Heart left ventricle (tissue), 16 donors: Measurements from ENCODE around the gene NTN4. TPM values are rescaled to one million over a fixed set of nuclear protein-coding genes. Genes with fewer than 3 reads are reported as not detected.
A peak's percentile ranks its signal among the peaks of the same experiment; 100 is the strongest.

ENCODE experiments used
- ATAC-seq, 4 donors: fragments of 200-7000 bp; cut with Tn5 transposase; one replicate each; pipeline ENCODE4 v1.9.1; 2020 to 2022; ENCODE audit warnings: moderate library complexity in 4 of 4, mild to moderate bottlenecking in 3 of 4, moderate number of reproducible peaks in 1 of 4
- DNase-seq, 5 donors: peaks; one replicate each; pipeline ENCODE4 v3.0.0-alpha.2; 2020
- H3K27ac ChIP-seq, 12 donors: fragments of 200-600 bp; sonication (generic) in 4 of 12; one replicate each; pipeline versions ENCODE4 v1.5.0 to v1.8.0; 2016 to 2022; ENCODE audit warnings: mild to moderate bottlenecking in 2 of 12
- H3K27me3 ChIP-seq, 9 donors: fragments of 200-600 bp; sonication (generic) in 2 of 9; one replicate each; pipeline versions ENCODE4 v1.5.1 to v1.8.0; 2016 to 2022; ENCODE audit warnings: mild to moderate bottlenecking in 3 of 9
- H3K36me3 ChIP-seq, 9 donors: fragments of 200-600 bp; sonication (generic) in 2 of 9; one replicate each; pipeline versions ENCODE4 v1.5.0 to v1.8.0; 2018 to 2022; ENCODE audit warnings: mild to moderate bottlenecking in 2 of 9
- H3K4me1 ChIP-seq, 12 donors: fragments of 200-600 bp; sonication (generic) in 4 of 12; one replicate each; pipeline versions ENCODE4 v1.5.0 to v1.8.0; 2016 to 2022; ENCODE audit warnings: mild to moderate bottlenecking in 3 of 12
- H3K4me3 ChIP-seq, 12 donors: fragments of 200-600 bp; sonication (generic) in 4 of 12; one replicate each; pipeline versions ENCODE4 v1.5.0 to v1.8.0; 2017 to 2022; ENCODE audit warnings: mild to moderate bottlenecking in 9 of 12, moderate library complexity in 4 of 12
- H3K9me3 ChIP-seq, 12 donors: fragments of 200-600 bp; sonication (generic) in 4 of 12; one replicate each; pipeline versions ENCODE4 v1.5.0 to v1.8.0; 2016 to 2022; ENCODE audit warnings: mild to moderate bottlenecking in 1 of 12
- POLR2A ChIP-seq, 2 donors: fragments of 450-650 bp; IDR thresholded peaks; one replicate each; pipeline ENCODE4 v1.6.1; 2017; ENCODE audit warnings: antibody characterized with exemption in 2 of 2, mild to moderate bottlenecking in 2 of 2, moderate library complexity in 2 of 2
- WGBS, 4 donors: extraction: QIAGEN DNeasy Blood & Tissue Kit in 2 of 4; methylation state at CpG; one replicate each; pipeline versions ENCODE4 v1.1.5 to v1.1.7; 2013 to 2018; 5-methylcytosine and 5-hydroxymethylcytosine counted together
- intact Hi-C, 10 donors: fragments of 100-400 bp; cut with DNase I; formaldehyde crosslinking; loops; one replicate each; pipeline versions ENCODE4 v1.11.1 to v1.14.2; 2022
- polyA plus RNA-seq, 2 donors: library from polyadenylated mRNA; stranded (reverse); fragments of 200-250 nt; gene quantifications; one replicate each; pipeline ENCODE4 v1.2.3, GENCODE V29; 2013
- total RNA-seq, 9 donors: library from RNA; depleted of rRNA in 2 of 9; stranded (reverse); fragments of >200 nt in 2 of 9; fragmentation: NEBNext Ultra II Directional in 3 of 9; extraction: Animal tissue kit (Norgen Biotek cat#: 25700) in 3 of 9; gene quantifications; one replicate each; pipeline versions ENCODE4 v1.1.0 to v1.2.4, GENCODE V29; 2016 to 2023
- TF ChIP-seq, protein P1 (sequence below), 12 donors: fragments of 200-600 bp; sonication (generic) in 4 of 12; IDR thresholded peaks; one replicate each; pipeline versions ENCODE4 v1.5.0 to v1.8.0; 2018 to 2022; ENCODE audit warnings: antibody characterized with exemption in 12 of 12, mild to moderate bottlenecking in 5 of 12
- donor health status: ischemic (EF 13 %, LVEDD 7.1; RV severe dilation, severe dysfunction).
- donor health status: healthy with polysubstance abuse.
- donor health status: DM: no; HTN: yes; CAD: no.
- donor health status: DM: no; HTN: no; CAD: no.
- donor health status: ischemic (EF 25% LVEDD 6.9; RV normal size, moderate dysfunction).
- donor health status: ischemic (EF 25% LVEDD 5.7; RV mildly dilated, moderate dysfunction).
- donor health status: healthy.
- donor health status: DM: yes; HTN: yes; CAD: no.
- donor health status: ischemic (EF 35%, LVEDD 5.7; RV mildly dilated, moderate dysfunction).
- donor health status: nonischemic (EF 11% LVEDD 7.7; RV severe dilation, severe dysfunction).
- donor health status: DM: yes; HTN: yes; CAD: no.
- donor health status: PGD.
- donor health status: ischemic (EF 29% LVEDD 5.4; RV normal size, mild dysfunction).
- donor health status: nonischemic (EF 23%, LVEDD 6.1; RV moderate dilation, normal function).

The NTN4 gene
- total and polyA plus RNA-seq, 11 donors, result 23.9 to 116 (median 68.0) TPM

DNA sequence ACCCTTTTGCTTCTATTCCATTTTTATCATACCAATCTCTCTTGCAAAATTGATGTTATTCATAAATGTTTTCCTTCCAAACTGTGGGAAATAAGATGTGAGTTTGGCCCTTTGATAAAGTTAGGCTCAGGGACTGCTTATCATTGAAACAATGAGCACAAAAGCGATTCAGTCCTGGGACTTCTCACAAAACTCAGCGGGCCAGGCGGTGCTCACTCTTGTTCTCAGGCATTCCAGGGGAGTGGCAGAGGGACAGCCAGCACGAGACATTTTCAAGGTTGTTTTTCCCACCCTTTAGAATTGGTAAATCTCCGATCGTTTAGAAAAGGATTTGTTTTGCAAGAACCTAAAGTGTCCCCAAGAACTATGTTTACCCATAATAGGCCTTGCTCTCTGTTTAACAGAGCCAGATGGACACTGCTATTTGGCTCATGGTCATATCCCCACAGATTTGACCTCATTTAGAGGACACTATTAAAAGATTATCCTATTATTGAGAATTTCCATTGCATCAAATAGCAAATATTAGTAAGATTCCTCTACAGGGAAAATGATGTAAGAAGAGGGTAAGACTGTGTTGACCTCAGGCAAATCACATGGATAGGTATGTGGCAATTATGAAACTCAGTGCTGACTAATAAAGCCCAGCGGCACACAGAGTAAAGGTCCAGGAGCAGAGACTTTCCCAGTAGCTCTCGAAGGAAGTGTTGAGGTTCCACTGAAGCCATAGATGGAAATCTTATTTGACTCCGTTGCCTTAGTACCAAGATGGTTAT lies 136.6 kb downstream of the NTN4 start:
- intact Hi-C loops, result no loop called here
- Histone ChIP-seq H3K27me3 (no peaks in the 10 kb centered on the region), H3K9me3 (no peaks in the 10 kb centered on the region), H3K36me3 (peaks cover 0 to 12% (median 0%) of the 10 kb centered on the region in 9 donors), H3K4me1 (peaks cover 0 to 27% (median 9%) of the 10 kb centered on the region in 12 donors), H3K27ac (peak overlapping the region in 11 of 12 donors; percentile 18 to 82 (median 71)), H3K4me3 (no peak overlapping the region)
- DNase-seq, result peak in 3 of 5 donors; percentile 29 to 39 (median 37)
- WGBS, 4 donors, result 38 to 49% (median 43%) methylated on average over 9 of the region's 9 CpGs
- TF ChIP-seq, protein P1, sequence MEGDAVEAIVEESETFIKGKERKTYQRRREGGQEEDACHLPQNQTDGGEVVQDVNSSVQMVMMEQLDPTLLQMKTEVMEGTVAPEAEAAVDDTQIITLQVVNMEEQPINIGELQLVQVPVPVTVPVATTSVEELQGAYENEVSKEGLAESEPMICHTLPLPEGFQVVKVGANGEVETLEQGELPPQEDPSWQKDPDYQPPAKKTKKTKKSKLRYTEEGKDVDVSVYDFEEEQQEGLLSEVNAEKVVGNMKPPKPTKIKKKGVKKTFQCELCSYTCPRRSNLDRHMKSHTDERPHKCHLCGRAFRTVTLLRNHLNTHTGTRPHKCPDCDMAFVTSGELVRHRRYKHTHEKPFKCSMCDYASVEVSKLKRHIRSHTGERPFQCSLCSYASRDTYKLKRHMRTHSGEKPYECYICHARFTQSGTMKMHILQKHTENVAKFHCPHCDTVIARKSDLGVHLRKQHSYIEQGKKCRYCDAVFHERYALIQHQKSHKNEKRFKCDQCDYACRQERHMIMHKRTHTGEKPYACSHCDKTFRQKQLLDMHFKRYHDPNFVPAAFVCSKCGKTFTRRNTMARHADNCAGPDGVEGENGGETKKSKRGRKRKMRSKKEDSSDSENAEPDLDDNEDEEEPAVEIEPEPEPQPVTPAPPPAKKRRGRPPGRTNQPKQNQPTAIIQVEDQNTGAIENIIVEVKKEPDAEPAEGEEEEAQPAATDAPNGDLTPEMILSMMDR (IDR thresholded peaks at IDR 0.05), result no peak
- TF ChIP-seq POLR2A (IDR thresholded peaks at IDR 0.05), result no peak
- peak; percentile 65 to 92 (median 90) for ATAC-seq

DNA sequence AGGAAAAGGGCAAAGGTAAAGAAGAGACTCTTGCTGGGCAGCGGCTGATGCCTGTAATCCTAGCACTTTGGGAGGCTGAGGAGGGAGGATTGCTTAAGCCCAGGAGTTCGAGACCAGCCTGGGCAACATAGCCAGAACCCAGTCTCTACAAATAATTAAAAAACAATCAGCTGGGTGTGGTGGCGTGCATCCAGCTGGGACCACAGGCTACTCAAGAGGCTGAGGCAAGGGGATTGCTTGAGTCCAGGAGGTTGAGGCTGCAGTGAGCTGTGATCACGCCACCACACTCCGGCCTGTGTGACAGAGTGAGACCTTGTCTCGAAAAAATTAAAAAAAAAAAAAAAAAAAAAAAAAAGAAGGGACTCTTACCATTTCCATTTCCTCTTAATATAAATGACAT lies 138.9 kb downstream of the NTN4 start:
- Histone ChIP-seq H3K36me3 (peaks cover 0 to 3% (median 0%) of the 10 kb centered on the region in 9 donors), H3K4me3 (no peak overlapping the region), H3K27ac (peak overlapping the region in 1 of 12 donors; percentile 23), H3K27me3 (no peaks in the 10 kb centered on the region), H3K9me3 (no peaks in the 10 kb centered on the region), H3K4me1 (peaks cover 0 to 41% (median 15%) of the 10 kb centered on the region in 12 donors)
- ATAC-seq (no peak), DNase-seq (no peak)
- TF ChIP-seq, protein P1 (IDR thresholded peaks at IDR 0.05), result no peak
- TF ChIP-seq POLR2A (IDR thresholded peaks at IDR 0.05), result no peak
- WGBS, 4 donors, result 94 to 100% (median 96%) methylated on average over 6 of the region's 6 CpGs
- intact Hi-C loops, result no loop called here

DNA sequence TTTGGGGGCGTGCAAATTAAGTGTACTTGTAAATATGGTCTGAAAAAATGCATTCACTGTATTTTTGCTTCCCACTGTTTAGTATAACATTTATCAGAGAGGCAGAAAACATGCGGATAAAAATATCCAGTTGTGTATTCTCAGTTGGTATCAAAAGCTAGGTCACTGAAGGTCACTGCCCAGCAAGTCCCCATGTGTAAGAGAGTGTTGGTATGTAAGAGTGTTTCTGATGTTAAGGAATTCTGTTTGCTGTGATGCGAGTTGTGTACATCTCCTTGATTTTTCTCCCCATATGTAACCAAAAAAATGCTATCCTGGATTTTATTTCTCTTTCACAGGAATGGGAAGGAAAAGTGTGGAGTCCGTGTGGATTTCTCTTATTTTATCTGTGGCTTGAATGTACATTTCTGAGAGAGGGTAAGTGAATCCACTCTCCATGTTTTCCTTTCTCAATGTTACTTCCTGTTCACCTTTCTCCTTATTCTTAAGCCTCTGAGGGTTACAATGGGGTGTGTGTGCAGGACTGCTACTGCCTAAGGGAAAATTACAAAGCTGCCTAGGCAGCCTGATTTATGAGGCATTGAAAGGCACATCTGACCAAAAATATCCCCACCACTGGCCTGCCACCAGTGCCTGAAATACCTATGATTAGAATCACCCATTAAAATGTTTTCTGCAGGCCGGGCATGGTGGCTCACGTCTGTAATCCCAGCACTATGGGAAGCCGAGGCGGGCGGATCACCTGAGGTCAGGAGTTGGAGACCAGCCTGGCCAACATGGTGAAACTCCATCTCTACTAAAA lies 141.4 kb downstream of the NTN4 start:
- TF ChIP-seq, protein P1 (IDR thresholded peaks at IDR 0.05), result no peak
- no peak for TF ChIP-seq POLR2A (IDR thresholded peaks at IDR 0.05)
- H3K27me3 ChIP-seq, result no peaks in the 10 kb centered on the region
- intact Hi-C loops, result no loop called here
- no peaks in the 10 kb centered on the region for H3K36me3 ChIP-seq
- peak overlapping the region in 2 of 12 donors; percentile 21 to 25 for H3K4me3 ChIP-seq
- H3K4me1 ChIP-seq, result peaks cover 0 to 44% (median 14%) of the 10 kb centered on the region in 12 donors
- peak overlapping the region in 10 of 12 donors; percentile 8 to 92 (median 63) for H3K27ac ChIP-seq
- 52 to 65% (median 60%) methylated on average over 9 of the region's 9 CpGs for WGBS, 4 donors
- DNase-seq (no peak), ATAC-seq (peak in 3 of 4 donors; percentile 51 to 58 (median 58))
- no peaks in the 10 kb centered on the region for H3K9me3 ChIP-seq

DNA sequence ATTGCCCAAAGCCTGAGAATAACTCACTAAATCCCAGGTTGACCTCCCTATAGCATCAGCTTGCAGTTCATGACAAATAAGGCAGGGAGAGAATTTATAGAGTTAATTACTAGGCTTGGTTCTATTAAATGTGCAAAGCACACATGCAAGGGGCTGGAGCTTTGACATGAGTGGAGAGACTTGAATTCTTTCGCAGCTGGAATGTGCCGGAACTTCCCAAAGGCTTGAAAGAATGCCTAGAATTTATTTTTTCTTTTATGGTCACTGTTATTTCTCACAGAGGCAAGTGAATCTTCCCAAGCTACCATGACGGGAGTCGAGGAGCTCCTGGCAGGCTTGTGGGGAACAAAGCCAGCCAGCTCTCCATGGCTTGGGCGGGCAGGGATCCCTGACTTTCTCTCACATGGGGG lies 143.8 kb downstream of the NTN4 start:
- Histone ChIP-seq H3K9me3 (no peaks in the 10 kb centered on the region), H3K4me3 (peak overlapping the region in 4 of 12 donors; percentile 4 to 18 (median 6)), H3K36me3 (no peaks in the 10 kb centered on the region), H3K27ac (peak overlapping the region in 5 of 12 donors; percentile 49 to 68 (median 53)), H3K4me1 (peaks cover 0 to 30% (median 7%) of the 10 kb centered on the region in 12 donors), H3K27me3 (no peaks in the 10 kb centered on the region)
- DNase-seq (no peak), ATAC-seq (peak in 1 of 4 donors; percentile 13)
- no peak for TF ChIP-seq POLR2A (IDR thresholded peaks at IDR 0.05)
- TF ChIP-seq, protein P1 (IDR thresholded peaks at IDR 0.05), result no peak
- intact Hi-C loops, result no loop called here
- WGBS, 4 donors, result 43 to 62% (median 49%) methylated on average over 5 of the region's 5 CpGs
